GM21723 (cell line): Measurements from ENCODE around the gene CCDC15.
A peak's percentile ranks its signal among the peaks of the same experiment; 100 is the strongest.

Experiments
- ATAC-seq: cut with Tn5 transposase; IDR thresholded peaks from one replicate; pipeline ENCODE4 v1.9.1; 2021; ENCODE audit warnings: mild to moderate bottlenecking, moderate library complexity; ENCODE audit not compliant: unreplicated experiment

CCDC15 gene, protein sequence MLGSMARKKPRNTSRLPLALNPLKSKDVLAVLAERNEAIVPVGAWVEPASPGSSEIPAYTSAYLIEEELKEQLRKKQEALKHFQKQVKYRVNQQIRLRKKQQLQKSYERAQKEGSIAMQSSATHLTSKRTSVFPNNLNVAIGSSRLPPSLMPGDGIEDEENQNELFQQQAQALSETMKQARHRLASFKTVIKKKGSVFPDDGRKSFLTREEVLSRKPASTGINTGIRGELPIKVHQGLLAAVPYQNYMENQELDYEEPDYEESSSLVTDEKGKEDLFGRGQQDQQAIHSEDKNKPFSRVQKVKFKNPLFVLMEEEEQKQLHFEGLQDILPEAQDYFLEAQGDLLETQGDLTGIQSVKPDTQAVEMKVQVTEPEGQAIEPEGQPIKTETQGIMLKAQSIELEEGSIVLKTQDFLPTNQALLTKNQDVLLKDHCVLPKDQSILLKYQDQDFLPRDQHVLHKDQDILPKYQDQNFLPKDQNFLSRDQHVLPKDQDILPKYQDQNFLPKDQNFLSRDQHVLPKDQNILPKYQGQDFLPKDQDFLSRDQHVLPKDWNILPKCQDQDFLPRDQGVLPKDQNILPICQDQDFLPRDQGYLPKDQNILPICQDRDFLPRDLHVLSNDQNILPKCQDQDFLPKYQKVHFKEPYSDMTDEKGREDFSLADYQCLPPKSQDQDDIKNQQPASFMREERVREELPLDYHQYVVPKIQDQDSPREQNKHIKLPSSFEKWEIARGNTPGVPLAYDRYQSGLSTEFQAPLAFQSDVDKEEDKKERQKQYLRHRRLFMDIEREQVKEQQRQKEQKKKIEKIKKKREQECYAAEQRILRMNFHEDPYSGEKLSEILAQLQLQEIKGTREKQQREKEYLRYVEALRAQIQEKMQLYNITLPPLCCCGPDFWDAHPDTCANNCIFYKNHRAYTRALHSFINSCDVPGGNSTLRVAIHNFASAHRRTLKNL

GRCh38 chr11:124953753-124954589, at the start of gene CCDC15:
Gene CCDC15, plus strand, starts transcription at chr11:124954202. Its CDS starts 531 bp downstream, at chr11:124954733.
- ATAC-seq, result peak; percentile 99

DNA sequence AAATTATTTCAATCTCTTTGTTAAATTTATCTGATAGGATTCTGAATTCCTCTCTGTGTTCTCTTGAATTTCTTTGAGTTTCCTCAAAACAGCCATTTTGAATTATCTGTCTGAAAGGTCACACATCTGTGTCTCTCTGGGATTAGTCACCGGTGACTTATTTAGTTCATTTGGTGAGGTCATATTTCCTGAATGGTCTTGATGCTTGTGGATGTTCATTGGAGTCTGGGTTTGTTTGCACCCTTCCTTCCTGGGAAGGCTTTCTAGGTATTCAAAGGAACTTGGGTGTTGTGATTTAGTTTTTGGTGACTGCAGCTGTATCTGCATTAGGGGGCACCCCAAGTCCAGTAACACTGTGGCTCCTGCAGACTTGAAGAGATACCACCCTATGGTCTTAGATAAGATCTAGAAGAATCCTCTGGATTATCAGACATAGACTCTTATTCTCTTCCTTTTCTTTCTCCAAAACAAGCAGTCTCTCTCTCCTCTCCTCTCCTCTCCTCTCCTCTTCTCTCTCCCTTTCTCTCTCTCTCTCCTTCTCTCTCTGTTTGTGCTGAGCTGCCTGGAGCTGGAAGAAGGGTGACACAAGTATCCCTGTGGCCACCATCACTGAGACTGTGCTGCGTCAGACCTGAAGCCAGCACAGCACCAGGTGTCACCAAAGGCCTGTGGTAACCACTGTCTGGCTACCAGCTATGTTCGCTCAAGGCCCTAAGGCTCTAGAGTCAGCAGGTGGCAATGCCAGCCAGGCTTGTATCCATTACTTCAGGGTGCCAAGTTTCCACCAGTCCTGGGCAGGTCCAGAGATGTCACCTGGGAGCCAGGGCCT, 38.2 kb upstream of the CCDC15 start:
- no peak for ATAC-seq

- ATAC-seq, result no peak
These were observed 37.7 kb upstream of the CCDC15 start for GRCh38 chr11:124916370-124916710.

DNA sequence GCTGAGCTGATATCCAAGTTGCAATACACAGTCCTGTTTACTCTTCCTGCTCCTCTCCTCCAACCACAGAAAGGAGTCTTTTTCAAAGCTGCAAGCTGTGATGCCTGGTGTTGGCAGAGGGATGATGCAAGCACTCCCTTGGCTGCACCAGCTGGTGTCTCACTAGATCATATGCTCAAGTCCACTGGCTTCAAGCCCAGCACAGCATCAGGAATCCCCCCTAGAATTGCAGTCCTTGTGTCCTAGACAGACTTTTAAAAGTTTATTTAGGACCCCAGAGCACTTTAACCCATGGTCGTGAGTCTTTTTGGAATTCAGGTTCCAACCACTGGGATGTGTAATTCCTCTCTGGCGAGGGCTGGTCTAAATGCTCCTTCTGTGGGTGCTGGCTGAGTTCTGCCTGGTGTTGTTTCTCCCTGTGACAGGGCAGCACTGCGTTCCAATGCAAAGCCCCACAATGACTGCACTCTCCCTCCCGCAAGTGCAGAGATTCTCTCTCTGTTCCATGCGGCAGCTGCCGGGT, 36.8 kb upstream of the CCDC15 start:
- ATAC-seq, result no peak

DNA sequence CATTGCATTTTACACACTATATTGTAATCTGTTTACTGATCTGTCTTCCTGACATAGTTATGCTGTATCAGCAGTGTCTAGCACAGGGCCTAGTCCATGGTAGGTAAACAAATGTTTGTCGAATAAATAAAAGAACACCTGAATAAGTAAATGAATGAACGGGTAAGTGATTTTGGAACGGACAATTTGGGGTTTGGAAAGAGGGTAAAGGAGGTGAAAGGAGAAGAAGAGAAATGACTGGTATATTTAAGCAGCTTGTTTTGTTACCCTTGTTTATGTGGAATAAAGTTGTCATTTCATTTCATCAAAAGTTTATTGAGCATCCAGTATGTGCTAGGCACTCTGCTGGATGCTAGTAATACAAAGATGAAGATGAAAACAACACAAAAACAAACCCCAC, 35.1 kb upstream of the CCDC15 start, which contains the start of gene HEPN1:
TSS of gene HEPN1 (plus strand) at position 301 of the 400 bp plus-strand sequence.
- ATAC-seq, result no peak

DNA sequence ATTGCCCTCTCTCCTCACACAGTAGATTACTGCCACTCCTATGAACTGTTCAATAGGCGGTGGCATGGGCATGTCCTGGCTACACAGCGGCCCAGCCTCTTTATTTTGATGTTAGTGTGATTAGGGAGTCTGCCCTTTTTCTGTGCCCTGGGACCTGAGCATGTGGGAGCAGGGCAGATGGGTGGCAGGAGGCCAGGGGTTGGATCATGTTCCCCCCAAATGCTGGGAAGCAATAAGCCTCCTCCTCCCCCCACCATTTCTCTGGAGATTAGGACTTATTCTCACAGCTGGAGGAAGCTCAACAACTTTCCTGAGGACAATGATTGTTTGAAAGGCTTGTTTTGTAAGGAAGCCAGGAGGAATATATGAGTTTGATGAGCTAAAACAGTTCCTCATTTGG, 34.1 kb upstream of the CCDC15 start:
- ATAC-seq, result no peak

- ATAC-seq, result no peak
These were observed 33.6 kb upstream of the CCDC15 start for GRCh38 chr11:124920356-124920755.

DNA sequence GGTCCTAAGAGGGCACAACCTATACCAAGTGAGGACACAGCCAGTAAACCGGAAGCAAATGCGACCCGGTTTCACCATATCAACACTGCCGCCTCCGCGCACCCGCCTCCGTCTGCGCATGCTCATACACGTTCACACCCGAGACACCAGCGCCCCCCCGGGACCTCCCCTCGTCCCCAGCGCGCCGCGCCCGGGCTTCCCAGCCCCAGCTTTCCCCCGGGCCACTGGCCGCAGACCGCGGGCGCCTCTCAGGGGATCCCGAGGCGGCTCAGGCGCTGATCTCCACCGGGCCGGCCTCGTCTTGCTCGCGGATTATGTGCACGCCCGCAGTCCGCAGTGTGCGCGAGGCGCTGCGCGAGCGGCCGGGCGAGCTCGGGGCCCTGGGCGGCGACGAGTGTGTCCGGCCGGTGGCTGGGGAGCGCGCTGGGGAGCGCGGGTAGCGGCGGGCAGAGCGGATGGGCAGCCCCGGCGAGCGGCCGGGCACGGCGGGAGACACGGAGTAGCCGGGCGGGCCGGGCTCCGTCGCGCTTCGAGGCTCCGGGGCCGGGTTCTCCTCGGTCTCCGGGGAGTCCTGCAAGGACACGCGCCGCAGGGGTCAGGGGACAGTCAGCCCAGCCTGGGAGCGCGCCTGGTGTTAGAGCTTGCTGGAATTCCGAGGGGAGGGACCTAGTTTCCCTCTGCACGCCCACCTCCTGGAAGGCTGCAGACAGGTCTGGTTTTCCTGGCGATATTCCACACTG, 33.0 kb upstream of the CCDC15 start:
- peak; percentile 76 for ATAC-seq

GRCh38 chr11:124922831-124923230, 31.2 kb upstream of the CCDC15 start:
- ATAC-seq, result no peak

DNA sequence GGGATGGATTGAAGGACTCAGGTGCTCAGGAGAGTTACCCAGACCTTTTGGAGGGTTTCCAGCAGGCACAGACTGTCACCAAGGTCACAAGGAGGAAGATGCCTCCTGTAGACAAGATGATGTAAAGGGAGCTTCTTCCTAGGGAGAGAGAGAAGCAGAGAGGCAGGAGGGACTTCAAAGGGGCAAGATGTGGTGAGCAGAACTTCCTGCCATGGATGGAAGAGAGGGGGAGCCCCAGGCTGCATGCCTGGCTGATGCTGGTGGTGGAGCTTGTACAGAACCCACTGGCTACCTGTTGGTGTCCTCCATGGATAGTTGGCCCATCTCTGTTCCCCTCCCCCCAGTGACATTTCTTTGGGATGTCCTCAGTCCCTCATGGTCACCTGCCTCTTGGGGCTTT, 30.7 kb upstream of the CCDC15 start:
- ATAC-seq, result no peak

- no peak for ATAC-seq
These were observed 24.9 kb upstream of the CCDC15 start for GRCh38 chr11:124928942-124929665.

- ATAC-seq, result peak; percentile 94
These were observed 23.2 kb upstream of the CCDC15 start for GRCh38 chr11:124930799-124931198.

GRCh38 chr11:124934862-124935547, 19.0 kb upstream of the CCDC15 start:
- ATAC-seq, result no peak

DNA sequence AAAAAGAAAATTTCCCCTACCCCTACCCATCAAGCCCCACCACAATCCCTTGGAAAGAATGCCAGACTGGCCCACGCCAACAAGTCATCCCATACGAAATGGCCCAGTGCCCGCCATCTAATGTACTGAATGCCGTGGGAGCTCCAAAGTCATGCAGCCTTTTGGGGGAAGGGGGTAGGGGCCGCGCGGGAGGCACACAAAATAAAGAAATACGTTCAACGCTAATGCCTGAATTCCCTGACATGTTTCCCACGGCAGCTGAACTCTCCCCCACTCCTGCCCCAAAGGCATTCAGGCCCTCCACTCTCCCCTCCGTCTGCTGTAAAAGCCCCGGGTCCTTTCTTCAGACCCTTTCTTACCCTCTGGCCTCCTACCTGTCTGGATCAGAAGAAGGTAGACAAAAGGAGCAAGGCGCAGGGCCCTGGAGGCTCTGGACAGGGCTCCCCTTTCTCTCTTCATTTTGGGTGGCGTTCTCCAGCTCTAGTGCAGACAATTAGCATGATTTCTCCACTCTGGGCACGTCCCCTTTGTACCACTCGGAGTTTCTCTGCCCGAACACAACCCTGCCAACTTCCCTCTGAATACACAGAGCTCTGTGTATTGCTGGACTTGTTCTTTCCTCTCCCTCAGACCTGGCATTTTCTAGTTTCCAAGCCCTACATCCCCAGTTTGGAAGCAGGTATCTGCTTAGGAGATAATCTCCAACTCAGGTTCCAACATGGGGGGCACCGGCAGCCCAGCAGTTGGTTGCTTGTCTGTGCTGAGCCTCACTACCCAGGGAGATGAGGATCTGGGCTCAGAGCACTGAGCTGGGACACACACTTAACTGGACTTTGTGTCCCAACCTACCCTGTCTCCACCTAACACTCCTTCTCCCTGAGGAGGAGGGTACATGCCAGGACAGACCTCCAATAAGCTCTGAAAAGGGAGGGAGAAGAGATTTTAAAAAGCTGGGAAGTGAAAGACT, 18.2 kb upstream of the CCDC15 start, which contains the start of gene HEPACAM:
TSS of gene HEPACAM (minus strand) at position 500 of the 967 bp plus-strand sequence. CDS start at position 459, 41 bp downstream.
- ATAC-seq, result no peak

GRCh38 chr11:124937336-124937935, 16.6 kb upstream of the CCDC15 start:
- ATAC-seq, result no peak

GRCh38 chr11:124938206-124938765, 15.7 kb upstream of the CCDC15 start:
- ATAC-seq, result no peak
